Breast epithelium (tissue), 3 donors: ENCODE data around the gene NPHP4.

Experiments used
- CTCF ChIP-seq, 3 donors: fragments of 450-650 bp; IDR thresholded peaks; one replicate each; pipeline ENCODE4 v1.5.1; 2016 to 2017; ENCODE audit warnings: antibody characterized with exemption in 3 of 3, mild to moderate bottlenecking in 3 of 3, moderate library complexity in 3 of 3
- POLR2A ChIP-seq: fragments of 450-650 bp; IDR thresholded peaks from one replicate; pipeline ENCODE4 v1.6.1; 2016; ENCODE audit warnings: antibody characterized with exemption, mild to moderate bottlenecking, moderate library complexity
- POLR2AphosphoS5 ChIP-seq, 3 donors: sonication (generic); formaldehyde crosslinking; IDR thresholded peaks; one replicate each; pipeline ENCODE4 v1.6.1; 2017; ENCODE audit warnings: antibody characterized with exemption in 3 of 3

GRCh38 chr1:5906116-5906515 lies 86.1 kb downstream of the NPHP4 start:
- TF ChIP-seq CTCF (IDR thresholded peaks at IDR 0.05), result no peak
- no peak for TF ChIP-seq POLR2A
- no peak for TF ChIP-seq POLR2AphosphoS5 (IDR thresholded peaks at IDR 0.05)
